ENCODE data around the gene MYO1B. TPM values are rescaled to one million over a fixed set of nuclear protein-coding genes. Genes with fewer than 3 reads are reported as not detected.

Gene MYO1B
- total and polyA plus RNA-seq, 5 donors = 6.0 to 16.3 (median 11.9) TPM

DNA sequence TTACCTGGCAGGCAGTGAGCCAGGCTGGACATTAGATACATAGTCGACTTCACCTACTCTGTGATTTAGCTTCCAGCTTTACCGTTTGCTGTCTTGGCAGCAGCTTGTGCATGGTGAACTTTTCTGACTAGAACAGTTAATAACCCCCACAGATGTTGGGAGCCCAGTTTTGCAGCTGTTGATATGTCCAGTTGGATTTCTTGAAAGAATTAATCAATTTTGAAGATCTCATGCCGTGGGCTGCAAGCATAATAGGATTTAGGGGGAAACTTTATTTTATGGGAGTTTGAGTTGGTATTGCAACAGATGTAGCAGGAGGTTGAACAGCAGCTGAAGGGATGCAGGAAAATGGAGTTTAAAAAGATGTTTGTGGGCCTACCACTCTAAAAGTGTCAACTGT is 13.8 kb downstream of the MYO1B start:
- 56% methylated on average over 3 of the region's 3 CpGs for WGBS
- intact Hi-C loops (cut with DNase I) = no loop called here
- no peak overlapping the region for H3K27ac ChIP-seq (ENCODE audit: low read length)
- H3K4me3 ChIP-seq (ENCODE audit: low read length) = no peak overlapping the region
- H3K27me3 ChIP-seq (ENCODE audit: control insufficient read depth, insufficient read depth) = no peaks in the 10 kb centered on the region
- DNase-seq (no peak), ATAC-seq (no peak)
- H3K9me3 ChIP-seq (ENCODE audit: control insufficient read depth, low read length) = no peaks in the 10 kb centered on the region
- peaks cover 2% of the 10 kb centered on the region for H3K4me1 ChIP-seq (ENCODE audit: control insufficient read depth, insufficient read depth, low read length)

DNA sequence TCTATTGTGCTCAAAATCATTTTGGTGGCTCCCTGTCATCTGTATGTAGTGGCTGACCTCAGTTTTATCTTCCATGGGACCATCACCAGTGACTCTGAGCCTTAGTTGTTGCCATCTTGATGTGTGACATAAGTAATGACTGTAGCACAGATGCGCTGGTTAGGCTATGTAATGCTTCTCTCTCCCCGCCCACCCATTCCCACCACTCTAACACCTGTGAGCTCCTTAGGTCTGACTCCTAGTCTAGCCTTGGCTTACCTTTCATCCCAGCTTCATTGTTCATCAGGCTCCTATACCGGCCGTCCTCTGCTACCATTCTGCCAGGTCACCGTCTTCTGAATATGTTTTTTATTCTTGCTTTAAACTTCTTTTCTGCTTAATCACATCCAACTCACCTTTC is 17.2 kb downstream of the MYO1B start:
- no peak overlapping the region for H3K4me3 ChIP-seq (ENCODE audit: low read length)
- no peak for DNase-seq
- intact Hi-C loops (cut with DNase I) = no loop called here
- no peaks in the 10 kb centered on the region for H3K9me3 ChIP-seq (ENCODE audit: control insufficient read depth, low read length)
- no peak overlapping the region for H3K27ac ChIP-seq (ENCODE audit: low read length)
- no peak for ATAC-seq
- 94% methylated on average over 5 of the region's 5 CpGs for WGBS
- H3K4me1 ChIP-seq (ENCODE audit: control insufficient read depth, insufficient read depth, low read length) = peaks cover 3% of the 10 kb centered on the region
- no peaks in the 10 kb centered on the region for H3K27me3 ChIP-seq (ENCODE audit: control insufficient read depth, insufficient read depth)

DNA sequence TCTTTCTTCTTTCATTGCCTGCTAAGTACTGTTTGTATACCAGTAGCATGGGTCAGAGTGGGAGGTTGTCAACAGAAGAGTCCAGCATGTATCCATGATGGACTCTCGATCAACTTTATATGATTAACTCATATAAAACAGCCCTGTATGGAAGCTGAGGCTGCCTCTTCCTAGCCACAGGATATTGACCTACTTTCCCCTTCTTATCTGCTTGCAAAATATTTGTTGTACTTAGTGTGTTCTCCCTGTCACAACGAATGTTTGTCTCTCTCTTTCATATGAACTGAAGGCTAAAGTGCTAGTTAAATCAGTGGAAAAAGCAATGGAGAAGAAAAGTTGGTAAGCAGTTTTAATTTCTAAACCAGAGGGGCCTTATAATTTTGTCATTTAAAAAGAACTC is 17.8 kb downstream of the MYO1B start:
- intact Hi-C loops (cut with DNase I) = no loop called here
- H3K9me3 ChIP-seq (ENCODE audit: control insufficient read depth, low read length) = no peaks in the 10 kb centered on the region
- H3K4me3 ChIP-seq (ENCODE audit: low read length) = no peak overlapping the region
- DNase-seq (no peak), ATAC-seq (peak; percentile 25 to 56)
- no peaks in the 10 kb centered on the region for H3K27me3 ChIP-seq (ENCODE audit: control insufficient read depth, insufficient read depth)
- peaks cover 3% of the 10 kb centered on the region for H3K4me1 ChIP-seq (ENCODE audit: control insufficient read depth, insufficient read depth, low read length)
- no peak overlapping the region for H3K27ac ChIP-seq (ENCODE audit: low read length)
- 30% methylated on average over 2 of the region's 2 CpGs for WGBS

DNA sequence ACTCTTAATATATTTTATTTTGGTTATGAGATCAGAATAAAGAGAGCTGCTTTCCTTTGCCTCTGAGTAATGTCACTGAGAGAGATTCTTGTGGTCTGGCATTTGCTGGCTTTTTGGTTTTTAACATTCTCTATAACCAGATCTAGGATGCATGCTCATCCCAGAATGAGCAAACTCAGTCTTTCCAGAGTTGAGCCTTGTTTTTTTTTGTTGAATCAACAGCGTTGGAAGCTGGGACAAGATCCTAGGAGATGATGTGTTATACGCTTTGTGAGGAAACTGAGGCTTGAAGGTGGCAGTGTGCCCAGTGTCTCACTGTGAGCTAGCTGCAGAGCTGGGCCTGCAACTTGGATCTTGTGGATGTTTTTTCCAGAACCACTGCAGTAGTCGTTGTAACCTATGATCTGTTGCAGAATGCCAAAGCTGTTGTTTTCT is 19.5 kb downstream of the MYO1B start:
- DNase-seq (peak in 1 of 3 donors; percentile 58), ATAC-seq (no peak)
- no peak overlapping the region for H3K4me3 ChIP-seq (ENCODE audit: low read length)
- H3K27ac ChIP-seq (ENCODE audit: low read length) = no peak overlapping the region
- peaks cover 3% of the 10 kb centered on the region for H3K4me1 ChIP-seq (ENCODE audit: control insufficient read depth, insufficient read depth, low read length)
- no peaks in the 10 kb centered on the region for H3K9me3 ChIP-seq (ENCODE audit: control insufficient read depth, low read length)
- WGBS = 48% methylated on average over 3 of the region's 3 CpGs
- intact Hi-C loops (cut with DNase I) = no loop called here
- H3K27me3 ChIP-seq (ENCODE audit: control insufficient read depth, insufficient read depth) = no peaks in the 10 kb centered on the region

DNA sequence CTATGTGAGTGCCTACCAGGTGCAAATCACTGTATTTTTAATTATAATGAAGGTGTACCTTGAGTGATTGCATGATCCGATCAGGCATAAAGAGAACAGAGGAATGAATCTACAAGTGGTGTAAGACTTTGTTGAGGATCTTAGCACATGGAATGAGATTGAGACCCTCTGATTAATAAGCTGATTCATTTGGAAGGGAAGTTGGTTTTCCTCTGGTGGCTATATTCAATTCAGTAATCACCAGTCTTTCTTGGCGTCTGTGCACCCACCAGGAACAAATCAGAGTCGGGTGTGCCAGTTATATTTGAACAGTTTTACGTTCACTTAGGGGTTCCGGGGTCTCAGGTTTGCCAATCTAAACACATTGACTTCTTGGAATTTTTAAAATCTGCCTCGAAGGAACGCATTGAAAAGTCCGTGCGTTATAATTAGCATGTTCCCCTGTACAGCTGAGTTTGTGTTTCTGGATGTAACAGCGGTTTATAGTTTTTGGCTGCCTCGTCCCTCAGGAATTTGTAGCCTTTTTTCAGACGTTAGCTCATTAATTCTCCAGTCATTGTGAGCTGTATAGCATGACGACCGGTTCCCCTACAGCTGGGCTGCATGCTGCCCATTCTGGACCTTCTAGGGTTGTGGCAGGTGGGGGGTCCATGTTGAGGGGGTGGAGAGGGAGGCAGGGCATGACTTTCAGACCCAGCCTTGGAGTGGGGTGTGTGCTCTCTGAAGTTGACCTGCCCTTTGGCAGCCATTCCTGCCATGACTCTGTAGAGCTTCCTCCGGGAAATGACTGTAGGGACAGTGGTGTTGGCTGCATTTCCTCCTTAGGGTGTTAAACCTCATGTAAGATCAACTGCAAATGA is 20.3 kb downstream of the MYO1B start:
- DNase-seq = peak in 2 of 3 donors; percentile 35 to 67
- H3K4me1 ChIP-seq (ENCODE audit: control insufficient read depth, insufficient read depth, low read length) = peaks cover 3% of the 10 kb centered on the region
- H3K27me3 ChIP-seq (ENCODE audit: control insufficient read depth, insufficient read depth) = no peaks in the 10 kb centered on the region
- peak; percentile 59 to 65 for ATAC-seq
- 38% methylated on average over 15 of the region's 15 CpGs for whole genome bisulfite sequencing
- no peak overlapping the region for H3K4me3 ChIP-seq (ENCODE audit: low read length)
- no peaks in the 10 kb centered on the region for H3K9me3 ChIP-seq (ENCODE audit: control insufficient read depth, low read length)
- peak overlapping the region; percentile 14 for H3K27ac ChIP-seq (ENCODE audit: low read length)
- intact Hi-C loops (cut with DNase I) = no loop called here

DNA sequence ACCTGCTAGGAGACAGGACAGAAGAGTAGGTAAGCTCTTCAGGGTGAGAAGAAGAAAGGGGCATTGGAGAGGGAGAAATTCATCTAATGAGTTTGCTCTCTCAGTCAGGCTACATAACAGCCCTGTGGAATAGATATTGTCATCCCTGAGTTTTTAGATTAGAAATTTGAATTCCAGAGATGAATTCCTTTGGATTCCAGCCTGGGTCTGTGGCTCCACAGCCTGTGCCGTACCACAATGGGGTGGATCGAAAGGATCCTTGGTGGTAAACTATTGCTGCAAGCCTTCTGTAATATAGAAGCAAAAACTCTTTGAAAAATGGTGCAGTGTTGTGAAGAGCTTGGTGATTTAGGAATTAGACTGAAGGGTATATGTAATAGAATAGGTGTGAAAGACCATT is 21.0 kb downstream of the MYO1B start:
- Histone ChIP-seq H3K4me1 (ENCODE audit: control insufficient read depth, insufficient read depth, low read length) (peaks cover 3% of the 10 kb centered on the region), H3K4me3 (ENCODE audit: low read length) (no peak overlapping the region), H3K9me3 (ENCODE audit: control insufficient read depth, low read length) (no peaks in the 10 kb centered on the region), H3K27me3 (ENCODE audit: control insufficient read depth, insufficient read depth) (no peaks in the 10 kb centered on the region), H3K27ac (ENCODE audit: low read length) (peak overlapping the region; percentile 14)
- DNase-seq = no peak
- intact Hi-C loops (cut with DNase I) = no loop called here
- ATAC-seq = no peak
- 69% methylated on average over 2 of the region's 2 CpGs for WGBS

DNA sequence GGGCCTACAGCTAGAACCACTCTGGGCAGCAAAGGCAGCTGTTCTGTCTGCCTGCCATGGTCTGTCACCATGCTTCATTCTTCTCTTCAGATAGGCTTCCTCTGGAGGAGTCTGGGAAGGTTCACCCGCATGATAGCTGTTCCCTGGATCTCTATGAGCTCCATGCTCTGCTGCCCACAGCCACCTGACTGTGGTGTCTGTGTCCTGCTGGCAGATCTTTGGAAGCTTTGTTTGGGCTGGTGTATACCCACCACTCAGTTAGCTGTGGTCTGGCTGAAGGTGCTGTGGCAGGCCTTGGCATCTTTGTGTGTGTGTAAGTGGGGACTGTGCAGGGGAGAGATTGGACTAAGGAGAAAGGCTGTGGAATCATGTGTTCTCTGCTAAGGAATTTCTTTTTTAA is 23.4 kb downstream of the MYO1B start:
- no peak for DNase-seq
- H3K4me1 ChIP-seq (ENCODE audit: control insufficient read depth, insufficient read depth, low read length) = peaks cover 3% of the 10 kb centered on the region
- 100% methylated on average over 1 of the region's 1 CpG for WGBS

DNA sequence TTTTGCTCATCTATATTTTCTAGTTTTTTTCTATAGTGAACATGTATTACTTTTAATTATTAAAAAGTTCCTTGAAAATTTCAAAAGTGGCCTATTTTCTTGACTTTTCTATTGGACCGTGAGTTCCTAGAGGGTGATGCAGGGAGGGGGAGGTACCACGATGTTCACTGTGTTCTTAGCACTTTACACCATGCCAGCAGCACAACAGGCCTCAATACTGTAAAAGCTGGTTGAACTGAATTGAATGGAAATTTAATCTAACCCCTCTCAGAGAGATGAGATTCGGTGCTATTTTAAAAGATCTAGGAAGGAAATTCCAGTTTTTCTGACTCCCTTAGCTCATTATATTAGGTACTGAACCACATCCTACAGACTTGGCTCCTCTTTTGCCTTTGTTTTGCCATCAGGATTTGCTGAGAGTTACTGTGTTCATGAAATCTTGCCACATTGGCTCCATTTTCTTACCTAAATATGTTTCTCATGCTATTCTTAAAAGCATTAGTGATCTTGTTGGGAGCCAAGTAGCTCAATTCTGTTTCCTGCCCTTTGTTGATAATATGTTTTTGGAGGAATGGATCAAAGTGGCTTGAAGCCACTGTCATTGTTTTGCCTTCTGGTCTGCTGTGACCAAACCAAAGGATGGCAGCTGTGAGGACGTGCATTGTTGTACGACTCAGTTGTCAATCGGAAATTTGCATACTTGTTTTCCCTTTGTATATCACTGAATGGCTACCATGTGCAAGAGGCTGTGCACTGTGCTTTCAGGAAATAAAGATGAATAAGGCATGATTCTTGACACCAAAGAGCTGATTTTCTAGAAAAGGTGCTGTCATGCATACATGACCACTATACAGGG is 25.3 kb downstream of the MYO1B start:
- no peaks in the 10 kb centered on the region for H3K27me3 ChIP-seq (ENCODE audit: control insufficient read depth, insufficient read depth)
- H3K9me3 ChIP-seq (ENCODE audit: control insufficient read depth, low read length) = no peaks in the 10 kb centered on the region
- H3K4me1 ChIP-seq (ENCODE audit: control insufficient read depth, insufficient read depth, low read length) = peaks cover 3% of the 10 kb centered on the region
- intact Hi-C loops (cut with DNase I) = no loop called here
- ATAC-seq = peak; percentile 31 to 64
- no peak overlapping the region for H3K4me3 ChIP-seq (ENCODE audit: low read length)
- whole genome bisulfite sequencing = 56% methylated on average over 6 of the region's 6 CpGs
- DNase-seq = no peak
- H3K27ac ChIP-seq (ENCODE audit: low read length) = no peak overlapping the region

More for the DNA sequence above, 23.4 kb downstream of the MYO1B start:
- no peak for ATAC-seq
- Histone ChIP-seq H3K4me3 (ENCODE audit: low read length) (no peak overlapping the region), H3K27ac (ENCODE audit: low read length) (no peak overlapping the region), H3K27me3 (ENCODE audit: control insufficient read depth, insufficient read depth) (no peaks in the 10 kb centered on the region), H3K9me3 (ENCODE audit: control insufficient read depth, low read length) (no peaks in the 10 kb centered on the region)
- intact Hi-C loops (cut with DNase I) = no loop called here

DNA sequence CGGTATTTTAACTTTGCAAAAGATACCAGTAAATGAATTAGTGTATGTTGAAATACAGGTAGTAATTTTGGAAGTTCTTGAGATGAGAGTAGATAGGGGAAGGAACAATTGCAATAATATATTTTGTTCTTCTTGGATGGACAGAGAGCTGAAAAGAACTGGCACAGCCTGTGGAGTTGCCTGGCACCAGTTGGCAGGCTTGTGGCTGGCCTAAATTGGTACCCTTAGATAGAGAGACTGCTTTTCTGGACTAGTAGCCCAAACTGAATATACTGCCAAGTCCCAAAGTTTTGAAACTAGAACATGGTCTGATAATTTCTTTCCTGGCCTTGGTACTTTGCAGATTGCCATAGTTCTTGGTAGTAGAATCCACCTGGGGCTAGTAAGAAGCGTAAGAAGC is 26.9 kb downstream of the MYO1B start:
- H3K9me3 ChIP-seq (ENCODE audit: control insufficient read depth, low read length) = no peaks in the 10 kb centered on the region
- 85% methylated on average over 2 of the region's 2 CpGs for WGBS
- no peaks in the 10 kb centered on the region for H3K27me3 ChIP-seq (ENCODE audit: control insufficient read depth, insufficient read depth)
- no peaks in the 10 kb centered on the region for H3K4me1 ChIP-seq (ENCODE audit: control insufficient read depth, insufficient read depth, low read length)
- intact Hi-C loops (cut with DNase I) = no loop called here
- DNase-seq (no peak), ATAC-seq (no peak)
- H3K27ac ChIP-seq (ENCODE audit: low read length) = no peak overlapping the region
- H3K4me3 ChIP-seq (ENCODE audit: low read length) = no peak overlapping the region

DNA sequence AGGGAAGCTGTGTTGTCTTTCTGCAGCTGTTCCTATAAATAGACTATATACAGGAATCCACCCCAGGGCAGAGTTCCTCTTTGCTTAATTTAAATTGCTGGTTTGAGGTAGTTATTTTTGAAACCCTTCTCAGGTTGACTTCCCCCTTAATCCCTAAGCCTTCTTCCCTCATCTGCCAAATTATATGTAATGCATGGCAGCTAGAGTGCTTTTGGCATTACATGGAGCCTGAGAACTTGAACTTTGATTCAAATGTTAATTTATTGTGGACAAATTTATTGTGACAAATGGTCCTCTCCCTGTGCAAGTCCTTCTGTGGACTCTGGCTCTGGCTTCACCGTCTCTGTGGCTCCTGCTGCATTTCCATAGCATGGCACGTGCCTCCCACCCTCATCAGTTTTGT is 29.2 kb downstream of the MYO1B start:
- DNase-seq (no peak), ATAC-seq (no peak)
- no peak overlapping the region for H3K27ac ChIP-seq (ENCODE audit: low read length)
- no peaks in the 10 kb centered on the region for H3K27me3 ChIP-seq (ENCODE audit: control insufficient read depth, insufficient read depth)
- intact Hi-C loops (cut with DNase I) = no loop called here
- no peaks in the 10 kb centered on the region for H3K4me1 ChIP-seq (ENCODE audit: control insufficient read depth, insufficient read depth, low read length)
- H3K9me3 ChIP-seq (ENCODE audit: control insufficient read depth, low read length) = no peaks in the 10 kb centered on the region
- no peak overlapping the region for H3K4me3 ChIP-seq (ENCODE audit: low read length)
- WGBS = 84% methylated on average over 2 of the region's 2 CpGs

DNA sequence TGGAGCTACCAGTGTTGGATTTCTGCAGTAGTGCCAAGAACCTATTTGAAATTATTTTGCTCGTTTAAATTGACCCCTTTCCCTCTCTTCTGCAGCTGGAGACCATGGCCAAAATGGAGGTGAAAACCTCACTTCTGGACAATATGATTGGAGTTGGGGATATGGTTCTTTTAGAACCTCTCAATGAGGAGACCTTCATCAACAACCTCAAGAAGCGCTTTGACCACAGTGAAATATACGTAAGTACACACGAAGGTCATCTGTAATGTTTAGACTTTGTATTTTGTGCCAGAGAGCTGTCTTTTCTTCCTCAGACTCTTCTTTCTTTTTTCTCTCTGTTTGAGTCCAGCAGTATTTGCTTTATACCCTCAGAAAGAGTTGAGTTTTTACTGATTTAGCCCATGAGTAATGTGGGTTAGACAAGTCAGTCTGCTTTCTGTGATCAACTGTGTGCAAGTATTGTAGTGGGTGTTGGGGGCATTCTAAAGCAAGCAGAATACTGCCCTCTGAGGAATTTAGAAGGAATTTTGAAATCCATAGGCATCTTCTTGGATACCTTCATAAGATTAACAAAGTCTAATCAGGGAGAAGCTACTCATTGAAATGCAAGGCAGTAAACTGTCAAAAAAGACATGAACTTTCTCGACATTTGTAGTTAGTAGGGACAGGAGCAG is 31.7 kb downstream of the MYO1B start:
- Histone ChIP-seq H3K9me3 (ENCODE audit: control insufficient read depth, low read length) (no peaks in the 10 kb centered on the region), H3K27me3 (ENCODE audit: control insufficient read depth, insufficient read depth) (no peaks in the 10 kb centered on the region), H3K4me3 (ENCODE audit: low read length) (no peak overlapping the region), H3K27ac (ENCODE audit: low read length) (no peak overlapping the region), H3K4me1 (ENCODE audit: control insufficient read depth, insufficient read depth, low read length) (no peaks in the 10 kb centered on the region)
- ATAC-seq (no peak), DNase-seq (no peak)
- intact Hi-C loops (cut with DNase I) = no loop called here
- 90% methylated on average over 5 of the region's 5 CpGs for WGBS
